ENCODE measurements around the gene DMRTC1B.
"Not testable (repeated sequence)": the region's sequence is repeated elsewhere in the genome, so short reads cannot be mapped to it uniquely, and the experiment has no call there.

DMRTC1B gene, protein sequence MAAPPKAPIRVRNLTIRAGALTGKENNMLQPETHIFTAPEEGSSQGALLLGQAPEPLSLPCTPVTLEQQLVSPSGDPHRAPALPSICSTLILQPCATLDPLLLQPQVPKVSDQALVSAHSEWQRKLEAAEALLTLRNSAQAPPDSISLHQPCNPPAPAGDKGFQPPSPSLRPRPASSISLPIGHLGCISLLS

DNA sequence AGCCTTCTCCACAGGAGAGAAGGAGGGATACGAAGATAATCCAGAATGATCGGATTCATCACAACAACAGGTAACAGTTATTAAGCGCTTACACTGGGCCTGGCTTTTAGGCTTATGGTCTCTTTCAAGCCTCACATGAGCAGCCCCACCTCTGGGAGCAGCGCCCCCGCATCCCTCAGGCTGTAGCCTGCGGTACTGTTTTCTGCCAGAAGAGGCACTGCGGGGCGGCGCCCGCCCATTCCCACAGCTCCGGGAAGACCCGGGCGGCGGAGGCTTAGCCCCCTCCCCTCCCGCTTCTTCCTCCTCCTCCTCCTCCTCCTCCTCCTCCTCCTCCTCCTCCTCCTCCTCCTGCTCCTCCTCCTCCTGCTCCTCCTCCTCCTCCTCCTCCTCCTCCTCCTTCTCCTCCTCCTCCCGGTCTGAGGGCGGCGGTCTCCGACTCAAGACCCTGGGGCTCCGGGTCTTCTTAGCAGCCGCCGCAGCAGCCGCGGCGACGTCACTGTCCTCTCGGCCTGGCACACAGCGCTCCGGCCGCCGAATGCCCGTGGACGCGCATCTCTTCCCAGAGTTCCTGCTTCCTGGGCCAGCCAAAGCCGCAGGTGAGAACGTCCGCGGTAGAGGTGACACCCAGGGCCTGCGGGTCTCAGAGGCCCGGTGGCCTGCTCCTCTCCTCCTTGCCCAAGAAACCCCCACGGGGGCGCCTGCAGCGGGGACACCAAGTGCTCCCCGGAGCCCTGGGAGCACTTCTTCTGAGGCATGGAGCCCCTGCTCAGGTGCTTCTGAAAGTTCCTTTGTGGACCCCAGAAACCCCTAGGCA is at the start of gene DMRTC1B:
TSS of gene DMRTC1B (plus strand) at position 238 of the 814 bp plus-strand sequence. CDS start 68,246 bp downstream, outside the sequence.
- POLR2A ChIA-PET (ENCODE audit: low non-redundant PET); CTCF ChIA-PET; H3K27ac ChIP-seq; DNase-seq (ENCODE audit: low spot score): not testable (repeated sequence)

DNA sequence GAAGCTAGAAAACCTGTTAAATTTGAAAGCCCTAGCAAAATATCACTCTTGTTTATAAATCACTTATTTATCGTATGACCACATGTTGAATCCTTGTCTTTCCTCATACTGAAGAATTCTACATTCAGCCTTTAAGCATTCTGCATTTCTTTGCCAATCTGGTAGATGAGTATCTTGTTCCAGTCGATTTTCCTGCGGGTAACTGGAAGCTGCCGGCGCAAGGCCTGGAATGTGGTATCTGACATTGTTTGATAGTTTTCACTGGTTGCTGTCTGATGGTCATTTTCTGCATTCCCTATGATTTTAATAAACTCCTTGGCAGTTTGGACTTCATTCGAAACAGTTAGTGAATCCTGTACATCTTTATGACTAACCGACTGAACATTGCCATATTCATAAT is 48.8 kb upstream of the DMRTC1B start:
- CTCF ChIA-PET: no interaction called here

GRCh38 chrX:72733636-72734035 is 43.1 kb upstream of the DMRTC1B start:
- DNase-seq (ENCODE audit: low spot score); CTCF ChIA-PET; H3K27ac ChIP-seq; POLR2A ChIA-PET (ENCODE audit: low non-redundant PET): not testable (repeated sequence)

More for the DNA sequence above, 48.8 kb upstream of the DMRTC1B start:
- no peak for DNase-seq (ENCODE audit: low spot score)
- no peak for TF ChIP-seq CTCF (conservative IDR thresholded peaks at IDR 0.05; ENCODE audit: low read depth)
- POLR2A ChIA-PET (ENCODE audit: low non-redundant PET): no interaction called here
- no peak overlapping the region for H3K27ac ChIP-seq

GRCh38 chrX:72735561-72735960 is 41.1 kb upstream of the DMRTC1B start:
- ChIA-PET POLR2A (ENCODE audit: low non-redundant PET) (no interaction called here), CTCF (no interaction called here)
- no peak overlapping the region for H3K27ac ChIP-seq
- no peak for DNase-seq (ENCODE audit: low spot score)
- TF ChIP-seq CTCF (conservative IDR thresholded peaks at IDR 0.05; ENCODE audit: low read depth): no peak

DNA sequence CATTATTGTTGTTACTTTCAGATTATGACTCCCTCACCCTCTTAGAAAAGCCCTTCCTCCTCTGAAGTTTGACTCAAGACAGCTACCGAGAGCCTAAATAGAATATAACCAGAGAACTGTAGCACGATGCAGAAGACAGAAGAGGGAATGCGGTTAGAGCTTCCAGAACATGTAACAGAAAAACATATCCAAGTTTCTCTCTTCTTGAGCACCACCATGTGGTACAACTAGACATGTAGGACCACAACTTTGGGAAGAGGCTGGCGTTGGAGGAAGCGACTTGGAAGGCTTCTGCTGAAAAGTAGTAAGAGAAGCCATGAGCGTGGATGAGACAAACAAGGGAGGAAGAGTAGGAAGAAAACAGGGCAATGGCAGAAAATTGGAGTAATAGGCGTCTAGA is 31.1 kb upstream of the DMRTC1B start:
- CTCF ChIA-PET; H3K27ac ChIP-seq; POLR2A ChIA-PET (ENCODE audit: low non-redundant PET); DNase-seq (ENCODE audit: low spot score): not testable (repeated sequence)

- H3K27ac ChIP-seq; DNase-seq (ENCODE audit: low spot score); CTCF ChIA-PET; POLR2A ChIA-PET (ENCODE audit: low non-redundant PET): not testable (repeated sequence)
Observed at GRCh38 chrX:72748545-72748944, 28.1 kb upstream of the DMRTC1B start.

DNA sequence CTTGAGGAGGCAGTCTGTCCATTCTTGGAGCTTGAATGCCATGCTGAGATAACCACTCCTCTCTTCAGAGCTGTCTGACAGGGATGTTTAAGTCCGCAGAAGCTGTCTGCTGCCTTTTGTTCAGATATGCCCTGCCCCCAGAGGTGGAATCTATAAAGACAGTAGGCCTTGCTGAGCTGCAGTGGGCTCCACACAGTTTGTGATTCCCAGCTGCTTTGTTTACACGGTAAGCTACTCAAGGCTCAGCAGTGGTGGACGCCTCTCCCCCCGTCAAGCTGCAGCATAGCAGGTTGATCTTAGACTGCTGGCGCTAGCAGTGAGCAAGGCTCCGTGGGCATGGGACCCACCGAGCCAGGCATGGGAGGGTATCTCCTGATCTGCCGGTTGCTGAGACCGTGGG is 16.2 kb upstream of the DMRTC1B start:
- CTCF ChIA-PET; POLR2A ChIA-PET (ENCODE audit: low non-redundant PET); DNase-seq (ENCODE audit: low spot score); H3K27ac ChIP-seq: not testable (repeated sequence)

- H3K27ac ChIP-seq; CTCF ChIA-PET; POLR2A ChIA-PET (ENCODE audit: low non-redundant PET); DNase-seq (ENCODE audit: low spot score): not testable (repeated sequence)
Observed at GRCh38 chrX:72777467-72777790, 739 bp downstream of the DMRTC1B start.

DNA sequence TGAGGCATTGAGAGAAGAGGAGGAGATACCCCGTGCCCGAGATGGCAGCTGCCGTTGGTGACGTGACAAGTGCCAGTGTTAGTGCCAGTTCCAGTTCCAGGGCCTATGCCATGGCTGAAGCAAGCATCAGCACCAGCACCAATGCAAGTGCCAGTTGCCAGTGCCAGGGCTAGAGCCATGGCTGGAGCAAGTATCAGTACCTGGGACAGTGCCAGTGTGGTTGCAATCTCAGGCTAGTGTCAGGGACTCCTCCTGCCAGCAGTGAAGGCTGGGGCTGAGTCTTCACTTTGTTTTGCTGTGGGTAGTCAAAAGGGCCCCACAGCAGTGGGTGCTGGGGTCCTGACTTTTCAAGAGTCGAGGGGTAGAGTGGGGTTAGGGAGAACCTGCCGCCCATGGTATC is 1.5 kb downstream of the DMRTC1B start:
- DNase-seq (ENCODE audit: low spot score); POLR2A ChIA-PET (ENCODE audit: low non-redundant PET); CTCF ChIA-PET; H3K27ac ChIP-seq: not testable (repeated sequence)

GRCh38 chrX:72782560-72782959 is 5.9 kb downstream of the DMRTC1B start, which contains the start of gene FAM236B:
TSS of gene FAM236B (minus strand) at chrX:72782660. CDS start at chrX:72782560, 100 bp downstream.
- H3K27ac ChIP-seq; POLR2A ChIA-PET (ENCODE audit: low non-redundant PET); CTCF ChIA-PET; DNase-seq (ENCODE audit: low spot score): not testable (repeated sequence)

- POLR2A ChIA-PET (ENCODE audit: low non-redundant PET); DNase-seq (ENCODE audit: low spot score); H3K27ac ChIP-seq; CTCF ChIA-PET: not testable (repeated sequence)
Observed at GRCh38 chrX:72783365-72783936, 6.8 kb downstream of the DMRTC1B start.

- POLR2A ChIA-PET (ENCODE audit: low non-redundant PET); CTCF ChIA-PET: not testable (repeated sequence)
Observed at GRCh38 chrX:72783964-72784363, 7.3 kb downstream of the DMRTC1B start.

DNA sequence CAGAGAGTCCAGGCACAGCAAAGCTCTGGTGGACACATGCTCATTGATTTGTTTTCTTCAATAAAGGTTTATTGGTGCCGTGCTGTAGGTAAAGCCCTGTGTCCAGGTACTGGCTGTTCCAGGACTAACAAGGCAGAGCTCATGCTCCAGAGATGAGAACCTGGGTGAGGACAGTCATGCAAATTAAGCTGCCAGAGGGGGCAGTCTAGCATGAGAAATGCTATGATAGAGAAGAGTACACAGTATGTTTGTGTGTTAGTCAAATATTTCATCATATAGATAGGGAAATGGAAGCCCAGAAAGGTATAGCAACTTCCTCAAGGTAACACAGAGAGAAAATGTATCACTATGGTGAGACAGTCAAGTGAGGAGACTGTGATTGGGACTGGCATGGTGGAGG is 11.5 kb downstream of the DMRTC1B start:
- DNase-seq (ENCODE audit: low spot score); H3K27ac ChIP-seq; CTCF ChIA-PET; POLR2A ChIA-PET (ENCODE audit: low non-redundant PET): not testable (repeated sequence)

More at GRCh38 chrX:72783964-72784363, 7.3 kb downstream of the DMRTC1B start:
- not testable (repeated sequence) for DNase-seq (ENCODE audit: low spot score); H3K27ac ChIP-seq

DNA sequence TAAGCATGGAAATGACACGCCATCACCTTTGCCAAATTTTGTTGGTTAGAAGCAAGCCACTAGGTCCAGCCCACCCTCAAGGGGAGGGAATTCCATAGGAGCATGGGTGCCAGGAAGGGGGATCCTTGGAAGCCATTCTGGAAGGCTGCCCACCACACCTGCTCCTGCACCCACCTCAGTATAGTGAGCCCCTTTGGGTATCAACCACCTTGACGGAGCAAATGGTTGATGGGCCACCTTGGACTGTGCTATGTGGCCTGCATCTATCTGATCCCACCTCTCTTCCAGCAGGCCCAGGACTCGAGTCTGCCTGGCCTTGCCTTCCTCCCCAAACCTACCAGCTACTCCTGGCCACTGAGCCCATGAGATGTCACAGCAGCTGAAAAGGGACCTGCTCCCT is 13.7 kb downstream of the DMRTC1B start:
- POLR2A ChIA-PET (ENCODE audit: low non-redundant PET); DNase-seq (ENCODE audit: low spot score); CTCF ChIA-PET; H3K27ac ChIP-seq: not testable (repeated sequence)

- DNase-seq (ENCODE audit: low spot score); H3K27ac ChIP-seq; CTCF ChIA-PET; POLR2A ChIA-PET (ENCODE audit: low non-redundant PET): not testable (repeated sequence)
Observed at GRCh38 chrX:72808110-72808509, 31.4 kb downstream of the DMRTC1B start, which contains the start of gene FAM236D. TSS of gene FAM236D (minus strand) at chrX:72808210. CDS start at chrX:72808110, 100 bp downstream.

All from RWPE1 (cell line).